ENCODE results near the gene MLST8.
A peak's percentile ranks its signal among the peaks of the same experiment; 100 is the strongest.

MLST8 gene, protein sequence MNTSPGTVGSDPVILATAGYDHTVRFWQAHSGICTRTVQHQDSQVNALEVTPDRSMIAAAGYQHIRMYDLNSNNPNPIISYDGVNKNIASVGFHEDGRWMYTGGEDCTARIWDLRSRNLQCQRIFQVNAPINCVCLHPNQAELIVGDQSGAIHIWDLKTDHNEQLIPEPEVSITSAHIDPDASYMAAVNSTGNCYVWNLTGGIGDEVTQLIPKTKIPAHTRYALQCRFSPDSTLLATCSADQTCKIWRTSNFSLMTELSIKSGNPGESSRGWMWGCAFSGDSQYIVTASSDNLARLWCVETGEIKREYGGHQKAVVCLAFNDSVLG

GRCh38 chr16:2205104-2205966 is at the start of gene MLST8:
MLST8 (plus strand) TSS chr16:2205454; CDS start chr16:2206086, 632 bp downstream.
- peak; percentile 84 for DNase-seq

DNA sequence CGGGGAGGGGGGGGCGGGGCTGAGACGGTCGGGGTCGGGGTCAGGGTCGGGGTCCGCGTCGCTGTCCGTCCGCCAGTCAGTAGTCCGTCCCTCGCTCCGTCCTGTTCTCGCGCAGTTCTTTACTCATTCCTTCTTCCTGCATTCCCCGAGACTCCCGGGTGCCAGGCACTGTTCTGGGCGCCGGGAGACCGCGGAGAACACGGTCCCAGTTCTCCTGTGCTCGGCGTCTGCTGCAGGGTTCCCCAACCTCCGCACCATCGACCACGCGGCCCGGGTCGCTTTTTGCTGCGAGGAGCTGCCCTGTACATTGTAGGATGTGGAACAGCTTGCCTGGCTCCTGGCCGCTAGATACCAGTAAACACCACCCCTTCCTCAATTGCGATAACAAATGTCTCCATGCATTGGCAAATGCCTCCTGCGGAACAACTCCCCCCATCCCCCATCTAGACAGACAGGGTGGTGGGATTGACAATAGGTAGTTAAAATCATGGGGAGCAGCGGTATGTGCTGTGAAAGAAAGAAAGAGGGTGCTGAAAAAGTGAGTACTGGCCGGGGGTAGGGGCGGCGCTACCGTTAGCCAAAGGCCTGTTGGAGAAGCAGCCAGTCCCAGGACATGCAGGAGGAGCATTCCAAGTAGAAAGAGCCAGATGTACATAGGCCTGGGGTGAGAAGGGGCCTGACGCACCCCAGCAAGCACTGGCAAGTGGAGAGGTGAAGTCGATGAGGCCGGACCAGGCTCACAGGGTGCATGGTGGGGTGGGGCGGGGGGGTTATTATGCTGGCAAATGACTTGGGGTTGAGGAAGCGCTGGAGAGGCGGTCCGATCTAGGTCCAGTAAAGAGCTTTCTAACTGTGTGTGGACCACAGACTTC is 49.0 kb upstream of the MLST8 start:
- no peak for DNase-seq

GRCh38 chr16:2156849-2157224 is 48.4 kb upstream of the MLST8 start:
- DNase-seq, result no peak

GRCh38 chr16:2157480-2158261 is 47.6 kb upstream of the MLST8 start:
- DNase-seq, result no peak

DNA sequence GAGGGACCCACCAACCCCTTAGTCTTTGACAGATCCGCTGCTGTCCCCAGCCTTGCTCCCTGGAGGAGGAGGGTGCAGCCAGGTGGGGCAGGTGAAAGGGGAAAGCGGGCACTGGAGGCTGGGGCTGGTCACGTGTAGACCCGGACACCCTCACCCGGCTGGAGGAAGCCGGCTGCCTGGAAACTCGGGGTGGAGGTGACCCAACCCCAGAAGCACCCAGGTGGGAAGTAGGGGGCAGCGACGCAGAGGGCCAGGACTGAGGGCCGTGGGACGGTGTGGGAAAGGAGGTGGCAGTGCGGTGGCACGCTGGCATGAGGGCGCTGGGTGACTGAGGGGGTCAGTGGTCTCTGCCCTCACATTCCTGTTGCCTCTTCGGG is 47.0 kb upstream of the MLST8 start:
- DNase-seq, result no peak

GRCh38 chr16:2159175-2159838 is 45.9 kb upstream of the MLST8 start:
- DNase-seq, result no peak

DNA sequence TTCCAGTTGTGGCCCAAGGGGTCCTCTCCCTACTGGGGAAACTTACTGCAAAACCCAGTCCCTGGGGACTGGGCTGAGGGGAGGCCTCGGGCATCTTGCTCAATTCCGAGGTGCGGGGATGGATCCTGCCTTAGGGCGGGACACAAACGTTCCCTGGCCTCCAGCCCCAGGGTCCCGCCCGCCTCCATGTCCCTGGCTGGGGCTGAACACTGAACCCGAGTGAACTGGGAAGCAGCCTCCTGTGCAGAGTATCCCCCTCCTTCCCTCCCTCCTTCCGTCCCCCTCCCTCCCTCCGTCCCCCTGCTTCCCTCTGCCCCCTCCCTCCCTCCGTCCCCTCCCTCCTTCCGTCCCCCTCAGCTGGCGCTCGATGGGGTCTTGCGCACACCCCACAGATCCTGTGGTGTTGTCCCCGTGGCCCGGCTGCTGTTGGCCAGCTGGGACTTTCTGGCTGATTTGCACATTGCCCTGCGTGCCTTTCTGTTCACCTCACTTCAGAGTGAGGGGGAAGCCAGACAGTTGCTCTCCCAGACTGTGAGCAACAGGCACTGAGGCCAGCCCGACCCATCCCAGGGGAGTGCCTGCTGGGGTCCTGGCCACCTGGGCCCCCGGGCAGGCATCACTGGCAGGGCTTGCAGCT is 44.2 kb upstream of the MLST8 start:
- no peak for DNase-seq

DNA sequence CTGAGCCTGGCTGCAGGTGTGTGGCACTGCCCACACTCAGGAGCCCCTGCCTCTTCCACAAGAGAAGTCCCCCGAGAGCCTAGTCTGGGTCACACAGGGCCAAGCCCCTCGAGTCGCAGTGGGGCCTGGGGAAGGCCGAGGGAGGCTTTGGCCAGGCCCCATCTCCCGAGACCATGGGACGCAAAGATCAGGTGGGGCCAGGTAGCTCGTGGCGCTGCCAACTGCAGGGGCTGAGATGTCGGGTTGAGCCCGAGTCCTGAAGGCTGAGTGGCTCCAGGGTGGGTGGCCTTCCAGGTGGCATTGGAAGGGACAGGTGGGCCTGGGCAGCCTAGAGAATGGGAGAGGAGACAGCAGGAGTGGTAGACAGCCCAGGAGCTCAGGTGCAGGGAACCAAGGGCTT is 43.3 kb upstream of the MLST8 start:
- no peak for DNase-seq

DNA sequence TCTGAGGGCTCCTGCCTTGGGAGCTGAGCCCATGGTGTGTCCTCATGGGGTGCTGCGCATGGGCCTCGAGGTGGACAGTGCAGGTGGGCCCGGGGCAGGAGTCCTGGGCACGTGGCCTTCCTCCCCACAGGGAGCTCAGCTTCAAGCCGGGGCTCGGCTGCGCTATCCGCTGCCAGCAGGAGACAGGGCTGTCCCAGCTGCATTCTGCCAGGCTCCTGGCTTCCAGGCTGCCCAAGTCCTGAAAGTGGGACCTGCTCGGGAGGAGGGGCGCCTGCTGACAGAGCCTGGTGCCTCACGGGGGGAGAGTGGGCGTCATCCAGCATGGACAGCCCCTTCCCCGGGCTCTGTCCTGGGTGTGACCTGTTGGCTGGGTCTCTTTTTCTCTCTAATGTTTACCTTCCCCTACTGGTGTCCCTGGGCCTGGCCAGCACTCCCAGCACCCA is 42.6 kb upstream of the MLST8 start:
- DNase-seq, result no peak

GRCh38 chr16:2163211-2163881 is 41.9 kb upstream of the MLST8 start:
- DNase-seq, result no peak

- DNase-seq, result no peak
Measured at GRCh38 chr16:2165861-2166260, 39.4 kb upstream of the MLST8 start.

DNA sequence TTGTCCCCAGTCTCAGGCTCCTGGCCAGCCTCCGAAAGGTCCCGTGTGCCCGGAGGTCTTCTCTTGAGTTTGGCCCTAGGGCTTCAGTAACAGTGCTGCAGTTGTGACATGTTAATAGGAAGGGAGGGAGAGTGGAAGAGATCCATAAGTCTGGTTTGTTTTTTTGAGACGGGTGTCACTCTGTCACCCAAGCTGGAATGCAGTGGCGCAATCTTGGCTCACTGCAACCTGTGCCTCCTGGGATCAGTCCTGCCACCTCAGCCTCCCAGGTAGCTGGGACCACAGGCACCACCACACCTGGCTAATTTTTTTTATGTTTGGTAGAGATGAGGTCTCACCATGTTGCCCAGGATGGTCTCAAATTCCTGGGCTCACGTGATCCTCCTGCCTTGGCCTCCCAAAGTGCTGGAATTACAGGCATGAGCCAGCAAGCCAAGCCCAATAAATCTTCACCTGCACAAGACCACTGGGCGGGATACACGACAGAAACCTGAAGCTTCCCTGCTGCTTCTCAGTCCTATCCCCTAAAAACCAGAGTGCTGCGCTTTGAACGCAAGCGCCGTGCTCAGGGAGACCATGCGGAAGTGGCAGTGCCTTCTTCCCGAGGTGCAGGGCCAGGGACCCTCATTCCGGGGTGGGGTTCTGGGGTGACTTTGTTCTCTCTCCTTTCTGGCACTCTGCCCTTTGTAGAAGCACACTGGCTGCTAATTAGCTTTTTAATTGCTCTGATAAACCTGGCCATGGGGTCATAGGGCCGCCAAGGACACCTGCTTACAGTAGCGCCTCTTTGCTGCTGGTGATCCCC is 38.8 kb upstream of the MLST8 start:
- DNase-seq, result peak; percentile 23

DNA sequence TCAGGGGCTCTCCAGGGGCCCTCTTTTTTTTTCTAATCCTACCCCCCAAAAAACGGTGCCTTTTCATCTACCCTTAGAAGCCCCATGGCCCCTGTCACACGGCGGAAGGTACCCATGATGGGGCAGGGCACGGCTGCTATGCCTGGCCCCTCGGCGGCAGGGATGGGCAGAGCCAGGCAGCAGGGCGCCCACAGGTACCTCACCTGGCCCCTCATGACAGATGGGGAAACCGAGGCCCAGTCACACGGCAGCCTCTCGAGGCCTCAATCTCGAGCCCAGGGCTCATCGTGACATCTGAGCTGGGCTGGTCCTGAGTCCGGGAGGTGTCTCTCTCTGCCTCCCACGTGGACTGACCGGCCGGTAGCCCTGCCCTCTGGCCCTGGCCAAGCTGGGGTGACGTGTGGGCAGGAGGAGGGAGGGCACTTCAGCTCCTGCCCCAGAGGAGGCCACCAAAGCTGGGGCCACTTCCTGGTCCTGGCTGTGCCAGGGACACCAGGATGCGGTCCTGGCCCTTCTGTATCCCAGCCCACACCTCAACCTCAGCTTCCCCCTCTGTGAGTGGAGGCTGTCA is 38.1 kb upstream of the MLST8 start:
- no peak for DNase-seq

GRCh38 chr16:2170080-2170479 is 35.2 kb upstream of the MLST8 start:
- DNase-seq, result no peak

DNA sequence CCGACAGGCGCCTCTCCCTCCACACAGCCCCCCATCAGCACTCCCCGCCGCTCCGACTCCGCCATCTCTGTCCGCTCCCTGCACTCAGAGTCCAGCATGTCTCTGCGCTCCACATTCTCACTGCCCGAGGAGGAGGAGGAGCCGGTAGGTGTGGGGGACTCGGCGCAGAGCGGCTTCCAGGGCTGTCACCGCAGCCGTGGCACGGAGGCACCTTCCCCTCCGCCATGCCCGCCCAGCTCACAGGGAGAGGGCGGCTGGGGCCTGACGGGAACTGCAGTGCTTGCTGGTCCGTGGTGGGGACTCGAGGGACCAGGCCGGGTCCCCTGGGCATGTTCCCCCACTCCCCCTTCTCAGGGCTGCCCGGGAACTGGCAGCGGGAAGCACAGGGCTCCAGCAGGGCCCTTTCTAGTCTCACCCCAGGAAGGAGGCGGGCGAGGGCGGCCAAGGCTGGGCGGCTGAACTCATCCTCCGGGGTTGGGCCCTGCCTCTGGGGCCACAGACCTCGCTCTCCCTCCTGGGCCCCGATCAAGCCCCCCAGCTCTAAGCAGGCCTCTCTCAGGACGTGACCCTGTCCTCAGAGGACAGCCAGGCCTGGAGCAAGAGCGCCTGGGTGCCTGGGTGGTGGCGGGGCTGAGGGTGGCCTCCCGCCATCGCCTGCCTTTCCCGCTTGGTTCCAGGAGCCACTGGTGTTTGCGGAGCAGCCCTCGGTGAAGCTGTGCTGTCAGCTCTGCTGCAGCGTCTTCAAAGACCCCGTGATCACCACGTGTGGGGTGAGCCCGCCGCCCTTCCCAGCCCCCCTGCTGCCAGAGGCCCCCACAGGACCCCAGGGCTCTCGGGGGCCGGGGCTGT is 34.4 kb upstream of the MLST8 start:
- no peak for DNase-seq

DNA sequence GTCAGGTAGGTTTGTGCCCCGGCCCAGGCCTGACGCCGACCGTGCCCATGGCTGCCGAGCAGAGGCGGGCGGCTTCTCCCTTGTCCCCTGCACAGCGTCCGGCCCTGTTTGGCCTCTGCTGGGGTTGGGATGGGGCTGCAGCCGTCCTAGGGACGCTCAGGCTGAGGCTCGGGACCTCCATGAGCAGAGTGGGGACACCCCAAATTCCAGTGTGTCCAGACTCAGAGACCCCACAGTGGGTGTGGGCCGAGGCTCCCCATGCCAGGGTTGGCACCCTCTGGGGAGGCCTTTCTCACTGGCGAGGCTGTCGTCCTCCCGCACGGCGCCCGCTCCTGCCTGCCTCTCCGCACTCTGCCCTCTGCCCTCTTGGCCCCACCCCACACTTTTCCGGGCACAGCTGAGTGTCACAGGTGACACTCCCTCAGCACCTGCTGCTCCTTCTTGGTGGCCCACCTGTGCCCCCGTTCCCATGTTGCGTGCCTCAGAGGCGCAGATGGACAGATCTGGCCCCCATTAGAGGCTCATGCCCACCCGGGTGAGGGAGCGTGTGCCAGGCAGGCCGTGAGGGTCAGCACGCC is 33.6 kb upstream of the MLST8 start:
- DNase-seq, result no peak

DNA sequence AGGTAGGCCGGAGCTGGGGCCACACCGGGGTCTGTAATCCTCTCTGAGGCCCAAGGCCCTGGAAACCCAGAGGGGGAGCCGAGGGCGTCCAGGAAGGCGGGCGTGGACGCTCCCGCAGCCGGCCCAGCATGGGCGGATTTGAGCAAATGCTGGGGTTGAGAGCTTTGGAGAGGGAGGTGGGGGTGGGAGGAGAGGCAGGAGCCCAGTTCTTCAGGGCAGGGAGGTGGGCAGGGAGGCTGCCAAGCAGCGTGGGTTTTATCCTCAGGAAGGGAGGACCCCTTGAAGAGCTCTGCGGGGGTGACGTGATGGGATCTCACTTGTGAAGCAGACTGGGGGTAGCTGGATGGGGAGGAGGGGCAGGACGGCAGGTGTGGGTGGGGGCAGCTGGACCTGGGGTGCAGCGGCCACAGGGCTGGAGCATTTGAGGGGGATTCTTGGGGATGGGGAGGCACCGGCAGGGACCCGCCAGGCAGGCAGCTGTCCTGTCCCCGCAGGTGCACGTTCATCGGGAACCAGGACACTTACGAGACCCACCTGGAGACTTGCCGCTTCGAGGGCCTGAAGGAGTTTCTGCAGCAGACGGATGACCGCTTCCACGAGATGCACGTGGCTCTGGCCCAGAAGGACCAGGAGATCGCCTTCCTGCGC is 32.4 kb upstream of the MLST8 start:
- DNase-seq, result no peak

GRCh38 chr16:2173366-2173765 is 31.9 kb upstream of the MLST8 start:
- no peak for DNase-seq
